ENCODE data around the gene CAD.

CAD gene

GRCh38 chr2:27288610-27289009, 71.4 kb downstream of the CAD start:
- H3K4me1 ChIP-seq (ENCODE audit: control insufficient read depth in 5 of 5, insufficient read depth in 5 of 5, low read length in 5 of 5): peaks cover 0 to 8% (median 0%) of the 10 kb centered on the region in 5 donors
- H3K27ac ChIP-seq (ENCODE audit: low read depth, low read length): no peak overlapping the region
- H3K36me3 ChIP-seq (ENCODE audit: control insufficient read depth in 5 of 5, insufficient read depth in 5 of 5, low read length in 5 of 5): no peaks in the 10 kb centered on the region
- no peak overlapping the region for H3K9ac ChIP-seq (ENCODE audit: low read length in 5 of 5)
- no peak overlapping the region for H3K4me3 ChIP-seq (ENCODE audit: low read depth in 1 of 5, low read length in 5 of 5)
- no peaks in the 10 kb centered on the region for H3K9me3 ChIP-seq (ENCODE audit: control insufficient read depth in 5 of 5, low read length in 5 of 5)
- H3K27me3 ChIP-seq (ENCODE audit: control insufficient read depth in 5 of 5, insufficient read depth in 4 of 5, low read length in 5 of 5): peaks cover 5 to 9% (median 7%) of the 10 kb centered on the region in 5 donors

GRCh38 chr2:27290549-27290948, 73.4 kb downstream of the CAD start:
- H3K4me3 ChIP-seq (ENCODE audit: low read depth in 1 of 5, low read length in 5 of 5): no peak overlapping the region
- peaks cover 6 to 9% (median 7%) of the 10 kb centered on the region in 5 donors for H3K27me3 ChIP-seq (ENCODE audit: control insufficient read depth in 5 of 5, insufficient read depth in 4 of 5, low read length in 5 of 5)
- no peak overlapping the region for H3K27ac ChIP-seq (ENCODE audit: low read depth, low read length)
- H3K4me1 ChIP-seq (ENCODE audit: control insufficient read depth in 5 of 5, insufficient read depth in 5 of 5, low read length in 5 of 5): peaks cover 0 to 8% (median 0%) of the 10 kb centered on the region in 5 donors
- H3K36me3 ChIP-seq (ENCODE audit: control insufficient read depth in 5 of 5, insufficient read depth in 5 of 5, low read length in 5 of 5): no peaks in the 10 kb centered on the region
- no peaks in the 10 kb centered on the region for H3K9me3 ChIP-seq (ENCODE audit: control insufficient read depth in 5 of 5, low read length in 5 of 5)
- H3K9ac ChIP-seq (ENCODE audit: low read length in 5 of 5): no peak overlapping the region

GRCh38 chr2:27291865-27292264, 74.7 kb downstream of the CAD start:
- Histone ChIP-seq H3K9me3 (ENCODE audit: control insufficient read depth in 5 of 5, low read length in 5 of 5) (no peaks in the 10 kb centered on the region), H3K4me3 (ENCODE audit: low read depth in 1 of 5, low read length in 5 of 5) (no peak overlapping the region), H3K27me3 (ENCODE audit: control insufficient read depth in 5 of 5, insufficient read depth in 4 of 5, low read length in 5 of 5) (peaks cover 6 to 9% (median 7%) of the 10 kb centered on the region in 5 donors), H3K27ac (ENCODE audit: low read depth, low read length) (no peak overlapping the region), H3K9ac (ENCODE audit: low read length in 5 of 5) (no peak overlapping the region), H3K36me3 (ENCODE audit: control insufficient read depth in 5 of 5, insufficient read depth in 5 of 5, low read length in 5 of 5) (no peaks in the 10 kb centered on the region), H3K4me1 (ENCODE audit: control insufficient read depth in 5 of 5, insufficient read depth in 5 of 5, low read length in 5 of 5) (peaks cover 0 to 8% (median 0%) of the 10 kb centered on the region in 5 donors)

Measured in subcutaneous abdominal adipose tissue (tissue), 5 donors.